Measurements from ENCODE around the gene TNFAIP8. TPM values are rescaled to one million over a fixed set of nuclear protein-coding genes. Genes with fewer than 3 reads are reported as not detected.
"Not testable (repeated sequence)": the region's sequence is repeated elsewhere in the genome, so short reads cannot be mapped to it uniquely, and the experiment has no call there.

The TNFAIP8 gene
- total RNA-seq, 2 experiments from 2014 or later, result 106 to 114 TPM

GRCh38 chr5:119411361-119412278 lies 55.8 kb downstream of the TNFAIP8 start:
- ChIA-PET POLR2A (interaction anchor here (0.6 to 3.1 kb wide), 17 partner anchors 10 to 424 kb away, joined by 3 to 10 read pairs (median 5); partner anchors contain the start of genes DMXL1, DTWD2 and HSD17B4), CTCF (interaction anchor here (0.6 to 3.4 kb wide), 28 partner anchors 11 to 425 kb away, joined by 3 to 35 read pairs (median 4); partner anchors contain the start of genes DMXL1 and DTWD2)
- no peaks in the 10 kb centered on the region for H3K27me3 ChIP-seq (ENCODE audit: control insufficient read depth in 1 of 2, insufficient read depth in 2 of 2, low read length in 2 of 2)
- intact Hi-C loops (cut with DNase I, micrococcal nuclease), result loop anchor here (1.0 to 5.0 kb wide), 10 partner anchors 79 to 423 kb away; partner anchors contain the start of genes DMXL1 (in 2 of the 2) and DTWD2 (in 2 of the 2)
- peak; percentile 92 for TF ChIP-seq CTCF (IDR thresholded peaks at IDR 0.05)
- no peaks in the 10 kb centered on the region for H3K9me3 Mint-ChIP-seq
- H3K27ac ChIP-seq (ENCODE audit: low read depth in 1 of 2, low read length in 2 of 2), result no peak overlapping the region
- no peaks in the 10 kb centered on the region for H3K9me3 ChIP-seq (ENCODE audit: control insufficient read depth in 1 of 2, insufficient read depth in 1 of 2, low read length in 2 of 2)
- peaks cover 8% of the 10 kb centered on the region for H3K4me1 ChIP-seq (ENCODE audit: insufficient read depth, low read length)
- H3K27me3 Mint-ChIP-seq, result no peaks in the 10 kb centered on the region
- no peaks in the 10 kb centered on the region for H3K36me3 Mint-ChIP-seq (ENCODE audit: low read depth)
- H3K4me1 Mint-ChIP-seq (ENCODE audit: low read depth), result peaks cover 20% of the 10 kb centered on the region
- peak; percentile 94 for ATAC-seq (ENCODE audit: poor library complexity)
- peak overlapping the region; percentile 31 for H3K27ac Mint-ChIP-seq
- H3K4me3 Mint-ChIP-seq, result peak overlapping the region; percentile 85
- H3K4me3 ChIP-seq (ENCODE audit: low read length), result peak overlapping the region; percentile 62
- DNase-seq, result peak in 13 of 14 experiments; percentile 11 to 87 (median 43)
- H3K36me3 ChIP-seq (ENCODE audit: insufficient read depth, low read length), result no peaks in the 10 kb centered on the region

- Mint-ChIP-seq H3K9me3 (no peaks in the 10 kb centered on the region), H3K4me1 (ENCODE audit: low read depth) (peaks cover 22% of the 10 kb centered on the region)
- intact Hi-C loops (cut with DNase I, micrococcal nuclease), result loop anchor here (1.0 to 5.0 kb wide), 8 partner anchors 80 to 424 kb away; partner anchors contain the start of genes DMXL1 (in 2 of the 2) and DTWD2 (in 2 of the 2)
Observed at GRCh38 chr5:119412279-119413227, 56.7 kb downstream of the TNFAIP8 start.

GRCh38 chr5:119414124-119414734 lies 58.4 kb downstream of the TNFAIP8 start:
- H3K27ac ChIP-seq (ENCODE audit: low read depth in 1 of 2, low read length in 2 of 2); H3K27me3 Mint-ChIP-seq; H3K36me3 ChIP-seq (ENCODE audit: insufficient read depth, low read length); H3K4me1 ChIP-seq (ENCODE audit: insufficient read depth, low read length); H3K9me3 ChIP-seq (ENCODE audit: control insufficient read depth in 1 of 2, insufficient read depth in 1 of 2, low read length in 2 of 2); H3K9me3 Mint-ChIP-seq; ATAC-seq (ENCODE audit: poor library complexity); H3K36me3 Mint-ChIP-seq (ENCODE audit: low read depth); H3K4me3 Mint-ChIP-seq; CTCF ChIA-PET; H3K27ac Mint-ChIP-seq; POLR2A ChIA-PET; H3K4me3 ChIP-seq (ENCODE audit: low read length); H3K27me3 ChIP-seq (ENCODE audit: control insufficient read depth in 1 of 2, insufficient read depth in 2 of 2, low read length in 2 of 2): not testable (repeated sequence)
- peak in 2 of 14 experiments; percentile 34 to 51 for DNase-seq
- H3K4me1 Mint-ChIP-seq (ENCODE audit: low read depth), result peaks cover 36% of the 10 kb centered on the region
- intact Hi-C loops (cut with DNase I, micrococcal nuclease), result loop anchor here (5.0 kb wide), 3 partner anchors 82 to 342 kb away; partner anchors contain the start of gene DMXL1 (in 1 of the 2)

More at GRCh38 chr5:119412279-119413227, 56.7 kb downstream of the TNFAIP8 start:
- Mint-ChIP-seq H3K27ac (peak overlapping the region; percentile 31), H3K36me3 (ENCODE audit: low read depth) (no peaks in the 10 kb centered on the region), H3K4me3 (peak overlapping the region; percentile 85), H3K27me3 (no peaks in the 10 kb centered on the region)
- peak; percentile 9 for TF ChIP-seq CTCF (IDR thresholded peaks at IDR 0.05)
- ChIA-PET POLR2A (interaction anchor here (0.7 to 3.1 kb wide), 16 partner anchors 39 to 424 kb away, joined by 3 to 10 read pairs (median 5); partner anchors contain the start of genes DMXL1, DTWD2 and HSD17B4), CTCF (interaction anchor here (0.8 to 3.4 kb wide), 25 partner anchors 12 to 426 kb away, joined by 3 to 35 read pairs (median 5); partner anchors contain the start of genes DMXL1 and DTWD2)
- Histone ChIP-seq H3K27me3 (ENCODE audit: control insufficient read depth in 1 of 2, insufficient read depth in 2 of 2, low read length in 2 of 2) (no peaks in the 10 kb centered on the region), H3K9me3 (ENCODE audit: control insufficient read depth in 1 of 2, insufficient read depth in 1 of 2, low read length in 2 of 2) (no peaks in the 10 kb centered on the region), H3K36me3 (ENCODE audit: insufficient read depth, low read length) (no peaks in the 10 kb centered on the region), H3K27ac (ENCODE audit: low read depth in 1 of 2, low read length in 2 of 2) (no peak overlapping the region), H3K4me1 (ENCODE audit: insufficient read depth, low read length) (peaks cover 8% of the 10 kb centered on the region), H3K4me3 (ENCODE audit: low read length) (peak overlapping the region; percentile 62)
- DNase-seq (no peak), ATAC-seq (ENCODE audit: poor library complexity) (no peak)

Data from CD4-positive, alpha-beta T cell (primary cell).